Upper lobe of right lung (tissue), 1 donor: Measurements from ENCODE around the gene LHFPL3. TPM values are rescaled to one million over a fixed set of nuclear protein-coding genes. Genes with fewer than 3 reads are reported as not detected.

Source experiments
- ATAC-seq: fragments of 200-7000 bp; cut with Tn5 transposase; one replicate; pipeline ENCODE4 v1.9.1; 2020; ENCODE audit warnings: mild to moderate bottlenecking, moderate library complexity
- DNase-seq: peaks from one replicate; pipeline ENCODE4 v3.0.0-alpha.2; 2020
- H3K27ac ChIP-seq: fragments of 200-600 bp; one replicate; pipeline ENCODE4 v1.8.0; 2022
- H3K27me3 ChIP-seq: fragments of 200-600 bp; one replicate; pipeline ENCODE4 v1.8.0; 2022; ENCODE audit warnings: mild to moderate bottlenecking
- H3K36me3 ChIP-seq: fragments of 200-600 bp; one replicate; pipeline ENCODE4 v1.8.0; 2022
- H3K4me1 ChIP-seq: fragments of 200-600 bp; one replicate; pipeline ENCODE4 v1.8.0; 2022
- H3K4me3 ChIP-seq: fragments of 200-600 bp; one replicate; pipeline ENCODE4 v1.8.0; 2022; ENCODE audit warnings: mild to moderate bottlenecking
- H3K9me3 ChIP-seq: fragments of 200-600 bp; one replicate; pipeline ENCODE4 v1.8.0; 2022
- CTCF ChIP-seq: fragments of 200-600 bp; IDR thresholded peaks from one replicate; pipeline ENCODE4 v1.8.0; 2022; ENCODE audit warnings: antibody characterized with exemption
- intact Hi-C: fragments of 100-400 bp; cut with DNase I; formaldehyde crosslinking; loops from one replicate; pipeline ENCODE4 v1.11.0; 2022
- total RNA-seq: library from RNA; stranded (reverse); fragmentation: NEBNext Ultra II Directional; extraction: Animal tissue kit (Norgen Biotek cat#: 25700); gene quantifications from one replicate; pipeline ENCODE4 v1.2.1, GENCODE V29; 2021
- donor health status: DM: no; HTN: yes; CAD: no; lungs with severe emphysema.

The LHFPL3 gene
- total RNA-seq, 1 donor from 2014 or later = not detected

GRCh38 chr7:104625956-104626355 is 297.6 kb downstream of the LHFPL3 start:
- DNase-seq (no peak), ATAC-seq (no peak)
- intact Hi-C loops = no loop called here
- H3K4me3 ChIP-seq = no peak overlapping the region
- no peaks in the 10 kb centered on the region for H3K36me3 ChIP-seq
- H3K27me3 ChIP-seq = no peaks in the 10 kb centered on the region
- TF ChIP-seq CTCF = no peak
- no peaks in the 10 kb centered on the region for H3K4me1 ChIP-seq
- no peaks in the 10 kb centered on the region for H3K9me3 ChIP-seq
- H3K27ac ChIP-seq = no peak overlapping the region

- no peaks in the 10 kb centered on the region for H3K9me3 ChIP-seq
- ATAC-seq = no peak
- no peak for DNase-seq
- H3K4me3 ChIP-seq = no peak overlapping the region
- intact Hi-C loops = no loop called here
- H3K36me3 ChIP-seq = no peaks in the 10 kb centered on the region
- H3K27ac ChIP-seq = no peak overlapping the region
- H3K4me1 ChIP-seq = no peaks in the 10 kb centered on the region
- no peaks in the 10 kb centered on the region for H3K27me3 ChIP-seq
- no peak for TF ChIP-seq CTCF
Measured at GRCh38 chr7:104627516-104627915, 299.1 kb downstream of the LHFPL3 start.

GRCh38 chr7:104628017-104628416 is 299.6 kb downstream of the LHFPL3 start:
- Histone ChIP-seq H3K27me3 (no peaks in the 10 kb centered on the region), H3K4me1 (no peaks in the 10 kb centered on the region), H3K4me3 (no peak overlapping the region), H3K36me3 (no peaks in the 10 kb centered on the region), H3K27ac (no peak overlapping the region), H3K9me3 (no peaks in the 10 kb centered on the region)
- ATAC-seq = no peak
- no peak for TF ChIP-seq CTCF
- DNase-seq = no peak
- intact Hi-C loops = no loop called here

GRCh38 chr7:104629408-104629807 is 301.0 kb downstream of the LHFPL3 start:
- intact Hi-C loops = no loop called here
- no peak for TF ChIP-seq CTCF
- Histone ChIP-seq H3K4me3 (no peak overlapping the region), H3K36me3 (no peaks in the 10 kb centered on the region), H3K4me1 (no peaks in the 10 kb centered on the region), H3K9me3 (no peaks in the 10 kb centered on the region), H3K27ac (no peak overlapping the region), H3K27me3 (no peaks in the 10 kb centered on the region)
- ATAC-seq (no peak), DNase-seq (no peak)

GRCh38 chr7:104640506-104640905 is 312.1 kb downstream of the LHFPL3 start:
- no peak overlapping the region for H3K4me3 ChIP-seq
- TF ChIP-seq CTCF = no peak
- H3K27ac ChIP-seq = no peak overlapping the region
- no peaks in the 10 kb centered on the region for H3K4me1 ChIP-seq
- no peak for DNase-seq
- H3K36me3 ChIP-seq = no peaks in the 10 kb centered on the region
- no peaks in the 10 kb centered on the region for H3K27me3 ChIP-seq
- no peaks in the 10 kb centered on the region for H3K9me3 ChIP-seq
- ATAC-seq = no peak
- intact Hi-C loops = no loop called here

GRCh38 chr7:104642560-104642959 is 314.2 kb downstream of the LHFPL3 start:
- ATAC-seq (no peak), DNase-seq (no peak)
- no peak for TF ChIP-seq CTCF
- Histone ChIP-seq H3K36me3 (no peaks in the 10 kb centered on the region), H3K4me3 (no peak overlapping the region), H3K27me3 (no peaks in the 10 kb centered on the region), H3K9me3 (no peaks in the 10 kb centered on the region), H3K4me1 (no peaks in the 10 kb centered on the region), H3K27ac (no peak overlapping the region)
- intact Hi-C loops = no loop called here
